Calu3 (cell line): ENCODE data around the gene PJA2. TPM values are rescaled to one million over a fixed set of nuclear protein-coding genes. Genes with fewer than 3 reads are reported as not detected.

ENCODE experiments used
- BruUV-seq: library from RNA; stranded (reverse); fragments of 400-500 nt; replicated peaks from 2 replicates; lab custom pipeline; 2021; lab: Mats Ljungman, UMichigan
- CTCF ChIA-PET: fragments of 300-600 bp; sonication (Branson Sonifier 250); formaldehyde crosslinking; loops from one replicate; lab custom pipeline; 2022; ENCODE audit warnings: antibody characterized with exemption; lab: Charles Lee
- DNase-seq: peaks from one replicate; pipeline ENCODE4 v3.0.0; 2022
- H3K27ac Mint-ChIP-seq: one replicate; pipeline ENCODE4 v1.8.0; 2022; ENCODE audit warnings: mixed read lengths; ENCODE audit not compliant: unreplicated experiment
- H3K27me3 Mint-ChIP-seq: one replicate; pipeline ENCODE4 v1.8.0; 2022; ENCODE audit warnings: mixed read lengths; ENCODE audit not compliant: unreplicated experiment
- H3K36me3 Mint-ChIP-seq: one replicate; pipeline ENCODE4 v1.8.0; 2022; ENCODE audit warnings: mild to moderate bottlenecking, moderate library complexity, mixed read lengths; ENCODE audit not compliant: insufficient read depth, unreplicated experiment
- H3K4me1 Mint-ChIP-seq: one replicate; pipeline ENCODE4 v1.8.0; 2022; ENCODE audit warnings: mild to moderate bottlenecking, low read depth, mixed read lengths; ENCODE audit not compliant: unreplicated experiment
- H3K4me3 Mint-ChIP-seq: one replicate; pipeline ENCODE4 v1.8.0; 2022; ENCODE audit warnings: mild to moderate bottlenecking, low read depth, moderate library complexity, mixed read lengths; ENCODE audit not compliant: unreplicated experiment
- H3K9me3 Mint-ChIP-seq: one replicate; pipeline ENCODE4 v1.8.0; 2022; ENCODE audit warnings: low read depth, mixed read lengths; ENCODE audit not compliant: unreplicated experiment
- intact Hi-C: fragments of 100-400 bp; cut with micrococcal nuclease; formaldehyde crosslinking; loops from one replicate; pipeline ENCODE4 v1.10.0; 2022; ENCODE audit not compliant: unreplicated experiment
- total RNA-seq: library from RNA; stranded (reverse); gene quantifications from 2 replicates; pipeline ENCODE4 v1.2.3, GENCODE V29; 2022
- TF ChIP-seq, protein P1 (sequence below): fragments of 200-600 bp; IDR thresholded peaks from one replicate; pipeline ENCODE4 v1.8.0; 2022; ENCODE audit warnings: antibody characterized with exemption; ENCODE audit not compliant: unreplicated experiment

PJA2 gene
- total RNA-seq, 1 experiment from 2014 or later: 89.0 TPM

DNA sequence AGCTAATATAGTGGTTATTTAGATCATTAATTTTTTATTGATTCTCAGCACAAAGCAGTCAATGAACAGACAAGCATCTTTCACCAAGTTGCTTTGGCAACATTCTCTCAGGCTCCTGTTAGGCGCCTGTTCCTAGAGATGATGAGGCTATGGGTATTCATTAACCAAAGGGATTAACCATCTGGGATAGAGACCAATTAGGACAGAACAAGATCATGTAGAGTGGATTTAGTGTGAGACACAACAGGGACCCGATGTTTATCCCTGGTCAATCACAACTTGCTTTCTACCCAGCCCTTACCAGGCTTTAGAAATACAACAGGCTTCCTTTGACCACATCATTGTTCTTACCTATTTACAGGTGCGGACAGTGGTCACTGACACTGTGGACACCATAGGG lies 82.2 kb downstream of the PJA2 start:
- TF ChIP-seq, protein P1, sequence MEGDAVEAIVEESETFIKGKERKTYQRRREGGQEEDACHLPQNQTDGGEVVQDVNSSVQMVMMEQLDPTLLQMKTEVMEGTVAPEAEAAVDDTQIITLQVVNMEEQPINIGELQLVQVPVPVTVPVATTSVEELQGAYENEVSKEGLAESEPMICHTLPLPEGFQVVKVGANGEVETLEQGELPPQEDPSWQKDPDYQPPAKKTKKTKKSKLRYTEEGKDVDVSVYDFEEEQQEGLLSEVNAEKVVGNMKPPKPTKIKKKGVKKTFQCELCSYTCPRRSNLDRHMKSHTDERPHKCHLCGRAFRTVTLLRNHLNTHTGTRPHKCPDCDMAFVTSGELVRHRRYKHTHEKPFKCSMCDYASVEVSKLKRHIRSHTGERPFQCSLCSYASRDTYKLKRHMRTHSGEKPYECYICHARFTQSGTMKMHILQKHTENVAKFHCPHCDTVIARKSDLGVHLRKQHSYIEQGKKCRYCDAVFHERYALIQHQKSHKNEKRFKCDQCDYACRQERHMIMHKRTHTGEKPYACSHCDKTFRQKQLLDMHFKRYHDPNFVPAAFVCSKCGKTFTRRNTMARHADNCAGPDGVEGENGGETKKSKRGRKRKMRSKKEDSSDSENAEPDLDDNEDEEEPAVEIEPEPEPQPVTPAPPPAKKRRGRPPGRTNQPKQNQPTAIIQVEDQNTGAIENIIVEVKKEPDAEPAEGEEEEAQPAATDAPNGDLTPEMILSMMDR: no peak
- Mint-ChIP-seq H3K9me3 (no peaks in the 10 kb centered on the region), H3K27me3 (no peaks in the 10 kb centered on the region), H3K27ac (no peak overlapping the region), H3K36me3 (peaks cover 19% of the 10 kb centered on the region), H3K4me1 (peaks cover 20% of the 10 kb centered on the region), H3K4me3 (no peak overlapping the region)
- no peak for DNase-seq
- CTCF ChIA-PET: no interaction called here
- intact Hi-C loops: no loop called here
- BruUV-seq: no TSS peak

DNA sequence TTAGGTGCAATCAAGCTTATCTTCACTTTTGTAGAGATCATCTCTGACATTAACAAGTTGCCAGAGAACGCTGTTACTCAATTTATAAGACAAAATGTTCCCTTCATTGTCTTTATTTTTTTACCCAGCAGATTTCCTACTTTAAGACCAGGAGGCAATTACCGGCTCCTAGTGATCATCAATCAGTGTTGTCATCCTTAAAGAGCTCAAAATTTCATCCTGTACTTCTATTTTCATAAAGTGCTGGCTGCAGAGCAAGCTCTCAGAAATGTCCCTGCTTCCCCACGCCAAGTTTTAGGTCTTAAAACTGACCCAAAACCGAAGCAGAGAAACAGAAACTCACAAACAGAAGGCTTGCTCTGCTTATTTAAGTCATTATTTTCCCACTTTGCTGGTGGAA lies 82.9 kb downstream of the PJA2 start:
- H3K27me3 Mint-ChIP-seq: no peaks in the 10 kb centered on the region
- TF ChIP-seq, protein P1: no peak
- H3K4me1 Mint-ChIP-seq: peaks cover 20% of the 10 kb centered on the region
- intact Hi-C loops: no loop called here
- no TSS peak for BruUV-seq
- H3K36me3 Mint-ChIP-seq: peaks cover 18% of the 10 kb centered on the region
- no peak overlapping the region for H3K4me3 Mint-ChIP-seq
- no peak overlapping the region for H3K27ac Mint-ChIP-seq
- H3K9me3 Mint-ChIP-seq: no peaks in the 10 kb centered on the region
- no peak for DNase-seq
- CTCF ChIA-PET: no interaction called here

DNA sequence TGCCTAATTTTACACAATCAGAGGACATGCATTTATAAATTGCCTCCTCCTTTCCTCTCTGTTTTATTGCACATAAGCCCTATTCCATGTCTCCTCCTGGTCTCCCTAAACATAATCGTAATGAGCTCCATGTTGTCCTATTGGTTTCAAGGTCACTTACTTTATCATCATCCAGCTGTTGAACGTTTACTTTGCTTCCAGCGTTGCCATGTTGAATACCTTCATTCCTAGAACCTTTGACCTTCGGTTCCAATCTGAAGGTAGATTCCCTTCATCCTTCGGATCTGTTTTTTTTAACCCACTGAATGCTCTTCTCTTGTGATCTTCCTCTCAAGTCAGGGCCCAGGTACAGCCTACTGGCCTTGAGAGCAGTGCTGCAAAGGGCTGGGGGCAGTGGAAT lies 84.3 kb downstream of the PJA2 start:
- no peaks in the 10 kb centered on the region for H3K9me3 Mint-ChIP-seq
- CTCF ChIA-PET: no interaction called here
- TF ChIP-seq, protein P1: no peak
- H3K27me3 Mint-ChIP-seq: no peaks in the 10 kb centered on the region
- peaks cover 10% of the 10 kb centered on the region for H3K36me3 Mint-ChIP-seq
- BruUV-seq: no TSS peak
- peaks cover 20% of the 10 kb centered on the region for H3K4me1 Mint-ChIP-seq
- no peak for DNase-seq
- no peak overlapping the region for H3K4me3 Mint-ChIP-seq
- intact Hi-C loops: no loop called here
- H3K27ac Mint-ChIP-seq: no peak overlapping the region

DNA sequence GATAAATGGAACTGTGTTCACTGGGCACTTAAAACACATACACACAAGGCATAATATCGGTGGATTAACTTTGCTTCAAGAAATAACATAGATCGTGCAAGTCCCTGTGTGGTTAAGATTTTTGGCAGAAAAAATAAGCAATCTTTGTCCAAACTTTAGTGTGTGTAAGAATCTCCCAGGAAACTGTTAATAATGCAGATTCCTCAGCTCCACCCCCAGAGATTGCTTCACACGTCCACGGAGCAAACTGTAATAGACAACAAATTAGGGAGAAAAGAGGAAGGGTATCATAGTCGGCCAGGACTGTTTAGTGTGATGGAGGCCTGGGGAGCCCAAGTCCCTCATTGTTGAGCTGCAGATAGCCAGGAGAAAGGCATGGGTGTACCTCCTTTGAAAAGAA lies 84.8 kb downstream of the PJA2 start:
- TF ChIP-seq, protein P1: no peak
- intact Hi-C loops: no loop called here
- peaks cover 20% of the 10 kb centered on the region for H3K4me1 Mint-ChIP-seq
- H3K27me3 Mint-ChIP-seq: no peaks in the 10 kb centered on the region
- no peak overlapping the region for H3K4me3 Mint-ChIP-seq
- H3K36me3 Mint-ChIP-seq: peaks cover 6% of the 10 kb centered on the region
- BruUV-seq: no TSS peak
- CTCF ChIA-PET: no interaction called here
- H3K27ac Mint-ChIP-seq: no peak overlapping the region
- H3K9me3 Mint-ChIP-seq: no peaks in the 10 kb centered on the region
- DNase-seq: no peak

DNA sequence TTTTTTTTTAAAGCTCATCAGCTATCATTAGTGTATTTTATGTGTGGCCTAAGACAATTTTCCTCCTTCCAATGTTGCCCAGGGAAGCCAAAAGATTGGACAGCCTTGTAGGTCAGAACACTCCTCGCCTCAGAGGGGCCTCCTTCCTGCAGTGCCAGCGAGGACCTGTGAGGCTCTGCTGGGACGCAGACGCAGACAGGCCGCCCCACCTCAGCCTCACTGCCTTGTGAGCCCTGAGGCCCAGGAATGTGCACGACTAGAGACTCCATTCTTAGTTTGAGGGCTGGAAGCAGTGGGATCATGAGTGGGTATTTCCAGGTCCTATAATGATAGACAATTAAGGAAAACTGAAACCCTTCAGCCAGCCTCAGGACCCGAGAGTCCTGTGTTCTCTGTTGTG lies 85.4 kb downstream of the PJA2 start:
- Mint-ChIP-seq H3K27me3 (no peaks in the 10 kb centered on the region), H3K4me1 (peaks cover 20% of the 10 kb centered on the region), H3K9me3 (no peaks in the 10 kb centered on the region), H3K4me3 (no peak overlapping the region), H3K36me3 (peaks cover 6% of the 10 kb centered on the region), H3K27ac (no peak overlapping the region)
- no TSS peak for BruUV-seq
- TF ChIP-seq, protein P1: no peak
- intact Hi-C loops: no loop called here
- CTCF ChIA-PET: no interaction called here
- no peak for DNase-seq
